ENCODE data around the gene ADGRL1. TPM values are rescaled to one million over a fixed set of nuclear protein-coding genes. Genes with fewer than 3 reads are reported as not detected.

The ADGRL1 gene
- total and polyA plus RNA-seq, 2 donors (not counting 3 experiments of a cell fraction or from before 2014, with no cell fraction given) = 7.3 to 8.3 TPM

GRCh38 chr19:14150041-14150769 is 55.8 kb downstream of the ADGRL1 start:
- peaks cover 24% of the 10 kb centered on the region for H3K4me1 ChIP-seq (ENCODE audit: control insufficient read depth, extremely low read depth, insufficient read depth, low read length)
- no peaks in the 10 kb centered on the region for H3K9me3 ChIP-seq (replicated peaks; ENCODE audit: control insufficient read depth, insufficient read depth, low read length)
- DNase-seq (ENCODE audit: low read depth, low spot score) = no peak
- TF ChIP-seq EZH2 (IDR thresholded peaks at IDR 0.05; ENCODE audit: borderline replicate concordance, low read depth, low read length, severe bottlenecking) = no peak
- TF ChIP-seq POLR2AphosphoS5 (IDR thresholded peaks at IDR 0.05; ENCODE audit: insufficient read depth, low read depth, low read length) = no peak
- TF ChIP-seq FOS (IDR thresholded peaks at IDR 0.05; ENCODE audit: borderline replicate concordance, insufficient read depth, low read length) = no peak
- no peak for TF ChIP-seq GATA2 (IDR thresholded peaks at IDR 0.05; ENCODE audit: insufficient read depth, insufficient read length, low read depth, low read length)
- peak in 1 of 2 donors; percentile 9 for TF ChIP-seq CTCF (IDR thresholded peaks at IDR 0.05; ENCODE audit: extremely low read depth in 1 of 2, insufficient read depth in 1 of 2, low read depth in 1 of 2, low read length in 2 of 2)
- TF ChIP-seq MYC (IDR thresholded peaks at IDR 0.05; ENCODE audit: low read depth, low read length) = no peak
- ChIA-PET CTCF (interaction anchor here (1.0 to 3.8 kb wide), 3 partner anchors 13 to 197 kb away, joined by 4 to 43 read pairs (median 8); partner anchors contain the start of gene ASF1B), POLR2A (no interaction called here)
- H3K79me2 ChIP-seq (ENCODE audit: control insufficient read depth, insufficient read depth, low read length) = no peaks in the 10 kb centered on the region
- H3K27me3 ChIP-seq (ENCODE audit: control insufficient read depth in 2 of 2, insufficient read depth in 2 of 2, low read length in 2 of 2) = no peaks in the 10 kb centered on the region
- H3K36me3 ChIP-seq (ENCODE audit: control insufficient read depth in 2 of 2, extremely low read depth in 1 of 2, insufficient read depth in 2 of 2, low read length in 2 of 2) = peaks cover 0 to 3% of the 10 kb centered on the region in 2 experiments
- H3K9me1 ChIP-seq (replicated peaks; ENCODE audit: control insufficient read depth, extremely low read depth, insufficient read depth, low read length) = no peaks in the 10 kb centered on the region
- no peaks in the 10 kb centered on the region for H4K20me1 ChIP-seq (replicated peaks; ENCODE audit: control insufficient read depth, extremely low read depth, insufficient read depth, low read length)
- H3K4me3 ChIP-seq (replicated peaks in 1 of 3; ENCODE audit: insufficient read depth in 1 of 3, low read depth in 1 of 3, low read length in 3 of 3) = no peak overlapping the region
- dilution Hi-C loops (cut with MboI; ENCODE audit: extremely low pct_ligation_motif_present, low sequenced_read_pairs) = no loop called here
- no TSS peak for BruUV-seq (replicated peaks)
- H3K9ac ChIP-seq (replicated peaks; ENCODE audit: extremely low read depth, insufficient read depth, low read length) = peak overlapping the region; percentile 48
- H2AFZ ChIP-seq (ENCODE audit: low read depth, low read length) = peak overlapping the region; percentile 55
- peak overlapping the region; percentile 23 for H3K4me2 ChIP-seq (ENCODE audit: insufficient read depth, low read length)
- FAIRE-seq = no peak
- H3K27ac ChIP-seq (ENCODE audit: insufficient read depth, low read depth, low read length) = peak overlapping the region; percentile 42
- intact Hi-C loops (cut with micrococcal nuclease) = no loop called here
